OCI-LY3 (cell line): Measurements from ENCODE around the gene SNX24.

Experiments used
- H2AFZ ChIP-seq: fragments of 200-600, 300-600 bp; shearing (Covaris generic); 2 replicates; pipeline ENCODE4 v1.6.0; 2014; ENCODE audit warnings: antibody characterized with exemption, low read depth, low read length
- H3K27ac ChIP-seq: fragments of 200-600, 300-600 bp; sonication (generic); 2 replicates; pipeline ENCODE4 v1.5.1; 2014; ENCODE audit warnings: mild to moderate bottlenecking, low read length, moderate library complexity, mixed read lengths
- H3K27me3 ChIP-seq: fragments of 200-600, 300-600 bp; sonication (generic); 2 replicates; pipeline ENCODE4 v1.6.1; 2014; ENCODE audit warnings: low read depth, low read length, mixed read lengths
- H3K36me3 ChIP-seq: fragments of 200-600, 300-600 bp; sonication (generic); replicated peaks from 2 replicates; pipeline ENCODE3; 2014; ENCODE audit warnings: low read depth, low read length, mixed read lengths
- H3K4me1 ChIP-seq: fragments of 300-600, 200-600 bp; sonication (generic); 2 replicates; pipeline ENCODE4 v1.6.1; 2014; ENCODE audit warnings: low read length, mixed read lengths
- H3K4me2 ChIP-seq: fragments of 200-600, 300-600 bp; sonication (generic); 2 replicates; pipeline ENCODE4 v1.6.1; 2014; ENCODE audit warnings: low read length, mixed read lengths
- H3K4me3 ChIP-seq: fragments of 300-600, 200-600 bp; sonication (generic); 2 replicates; pipeline ENCODE4 v1.5.1; 2014; ENCODE audit warnings: antibody characterized with exemption, mild to moderate bottlenecking, low read length, moderate library complexity
- H3K79me2 ChIP-seq: fragments of 300-600, 200-600 bp; shearing (Covaris generic); 2 replicates; pipeline ENCODE4 v1.6.1; 2014; ENCODE audit warnings: mild to moderate bottlenecking, low read length, mixed read lengths
- H3K9ac ChIP-seq: fragments of 300-600, 200-600 bp; shearing (Covaris generic); 2 replicates; pipeline ENCODE4 v1.6.0; 2014; ENCODE audit warnings: mild to moderate bottlenecking, low read length, moderate library complexity
- H3K9me3 ChIP-seq: fragments of 200-600, 300-600 bp; shearing (Covaris generic); 2 replicates; pipeline ENCODE4 v1.6.1; 2014; ENCODE audit warnings: low read length, mixed read lengths; ENCODE audit not compliant: insufficient read depth
- H4K20me1 ChIP-seq: fragments of 200-600, 300-600 bp; sonication (generic); 2 replicates; pipeline ENCODE4 v1.6.1; 2016; ENCODE audit warnings: low read length, mixed read lengths; ENCODE audit not compliant: insufficient read depth
- CTCF ChIP-seq: fragments of 200-600, 300-600 bp; sonication (generic); IDR thresholded peaks from 2 replicates; pipeline ENCODE4 v1.5.1; 2014; ENCODE audit warnings: antibody characterized with exemption, low read length, low read depth
- EZH2phosphoT487 ChIP-seq: fragments of 200-600 bp; shearing (Covaris generic); IDR thresholded peaks from 2 replicates; pipeline ENCODE4 v1.6.1; 2018; ENCODE audit warnings: antibody characterized with exemption, mixed run types, low read depth

Gene SNX24

GRCh38 chr5:122957457-122957856 is 112.0 kb downstream of the SNX24 start:
- TF ChIP-seq CTCF, result no peak
- TF ChIP-seq EZH2phosphoT487, result no peak

GRCh38 chr5:122959740-122960445 is 114.5 kb downstream of the SNX24 start:
- Histone ChIP-seq H3K27me3 (no peaks in the 10 kb centered on the region), H3K4me1 (peaks cover 14% of the 10 kb centered on the region), H4K20me1 (no peaks in the 10 kb centered on the region), H3K9ac (no peak overlapping the region), H3K36me3 (peaks cover 8% of the 10 kb centered on the region), H3K4me2 (no peak overlapping the region), H3K4me3 (no peak overlapping the region), H3K27ac (no peak overlapping the region; the same call in 1 of the 2 replicates), H3K79me2 (no peaks in the 10 kb centered on the region), H2AFZ (no peak overlapping the region), H3K9me3 (no peaks in the 10 kb centered on the region)
- no peak for TF ChIP-seq CTCF
- TF ChIP-seq EZH2phosphoT487, result no peak

More at GRCh38 chr5:122957457-122957856, 112.0 kb downstream of the SNX24 start:
- H3K9me3 ChIP-seq, result no peaks in the 10 kb centered on the region
- H3K27me3 ChIP-seq, result no peaks in the 10 kb centered on the region
- peaks cover 14% of the 10 kb centered on the region for H3K4me1 ChIP-seq
- no peak overlapping the region for H3K9ac ChIP-seq
- H3K27ac ChIP-seq, result no peak overlapping the region
- H3K79me2 ChIP-seq, result no peaks in the 10 kb centered on the region
- H3K36me3 ChIP-seq, result peaks cover 8% of the 10 kb centered on the region
- H2AFZ ChIP-seq, result no peak overlapping the region
- H4K20me1 ChIP-seq, result no peaks in the 10 kb centered on the region
- H3K4me3 ChIP-seq, result no peak overlapping the region
- no peak overlapping the region for H3K4me2 ChIP-seq

GRCh38 chr5:122963305-122963704 is 117.9 kb downstream of the SNX24 start:
- no peak overlapping the region for H3K4me3 ChIP-seq
- no peaks in the 10 kb centered on the region for H3K27me3 ChIP-seq
- no peak overlapping the region for H2AFZ ChIP-seq
- no peak overlapping the region for H3K4me2 ChIP-seq
- no peak overlapping the region for H3K9ac ChIP-seq
- H3K4me1 ChIP-seq, result peaks cover 44% of the 10 kb centered on the region
- no peaks in the 10 kb centered on the region for H3K36me3 ChIP-seq
- H4K20me1 ChIP-seq, result no peaks in the 10 kb centered on the region
- H3K27ac ChIP-seq, result no peak overlapping the region
- no peaks in the 10 kb centered on the region for H3K79me2 ChIP-seq
- H3K9me3 ChIP-seq, result no peaks in the 10 kb centered on the region
- no peak for TF ChIP-seq EZH2phosphoT487
- TF ChIP-seq CTCF, result no peak

GRCh38 chr5:122965111-122965510 is 119.7 kb downstream of the SNX24 start:
- H3K36me3 ChIP-seq, result no peaks in the 10 kb centered on the region
- no peak overlapping the region for H3K4me3 ChIP-seq
- TF ChIP-seq CTCF (no peak), EZH2phosphoT487 (no peak)
- H3K27ac ChIP-seq, result no peak overlapping the region
- H3K4me1 ChIP-seq, result peaks cover 51% of the 10 kb centered on the region
- no peaks in the 10 kb centered on the region for H3K79me2 ChIP-seq
- no peak overlapping the region for H2AFZ ChIP-seq
- H4K20me1 ChIP-seq, result no peaks in the 10 kb centered on the region
- no peaks in the 10 kb centered on the region for H3K27me3 ChIP-seq
- no peaks in the 10 kb centered on the region for H3K9me3 ChIP-seq
- no peak overlapping the region for H3K4me2 ChIP-seq
- H3K9ac ChIP-seq, result no peak overlapping the region
